ENCODE results near the gene SLC24A3.

Gene SLC24A3

GRCh38 chr20:19380211-19380610, 167.8 kb downstream of the SLC24A3 start:
- TF ChIP-seq CTCF (IDR thresholded peaks at IDR 0.05; ENCODE audit: low read depth, low read length) (no peak), EZH2phosphoT487 (IDR thresholded peaks at IDR 0.05; ENCODE audit: low read depth) (no peak)
- Histone ChIP-seq H3K4me3 (ENCODE audit: low read length) (no peak overlapping the region), H3K79me2 (ENCODE audit: low read length) (no peaks in the 10 kb centered on the region), H3K36me3 (replicated peaks; ENCODE audit: low read depth, low read length) (no peaks in the 10 kb centered on the region), H3K4me1 (ENCODE audit: low read length) (no peaks in the 10 kb centered on the region), H3K4me2 (ENCODE audit: low read length) (no peak overlapping the region), H4K20me1 (ENCODE audit: insufficient read depth, low read length) (no peaks in the 10 kb centered on the region), H3K9ac (ENCODE audit: low read length) (no peak overlapping the region), H3K27ac (ENCODE audit: low read length) (no peak overlapping the region), H2AFZ (ENCODE audit: low read depth, low read length) (no peak overlapping the region), H3K27me3 (ENCODE audit: low read depth, low read length) (peaks cover 27% of the 10 kb centered on the region; the same call in 1 of the 2 replicates), H3K9me3 (ENCODE audit: insufficient read depth, low read length) (no peaks in the 10 kb centered on the region)

GRCh38 chr20:19381947-19382346, 169.5 kb downstream of the SLC24A3 start:
- H2AFZ ChIP-seq (ENCODE audit: low read depth, low read length): no peak overlapping the region
- TF ChIP-seq EZH2phosphoT487 (IDR thresholded peaks at IDR 0.05; ENCODE audit: low read depth): no peak
- no peak for TF ChIP-seq CTCF (IDR thresholded peaks at IDR 0.05; ENCODE audit: low read depth, low read length)
- H3K27ac ChIP-seq (ENCODE audit: low read length): no peak overlapping the region
- no peak overlapping the region for H3K4me3 ChIP-seq (ENCODE audit: low read length)
- no peaks in the 10 kb centered on the region for H4K20me1 ChIP-seq (ENCODE audit: insufficient read depth, low read length)
- H3K79me2 ChIP-seq (ENCODE audit: low read length): no peaks in the 10 kb centered on the region
- no peak overlapping the region for H3K4me2 ChIP-seq (ENCODE audit: low read length)
- no peaks in the 10 kb centered on the region for H3K4me1 ChIP-seq (ENCODE audit: low read length)
- no peaks in the 10 kb centered on the region for H3K9me3 ChIP-seq (ENCODE audit: insufficient read depth, low read length)
- no peak overlapping the region for H3K9ac ChIP-seq (ENCODE audit: low read length)
- H3K36me3 ChIP-seq (replicated peaks; ENCODE audit: low read depth, low read length): no peaks in the 10 kb centered on the region
- peaks cover 16% of the 10 kb centered on the region; the same call in 1 of the 2 replicates for H3K27me3 ChIP-seq (ENCODE audit: low read depth, low read length)

GRCh38 chr20:19382386-19383340, 170.2 kb downstream of the SLC24A3 start:
- H3K79me2 ChIP-seq (ENCODE audit: low read length): no peaks in the 10 kb centered on the region
- TF ChIP-seq CTCF (IDR thresholded peaks at IDR 0.05; ENCODE audit: low read depth, low read length) (no peak), EZH2phosphoT487 (IDR thresholded peaks at IDR 0.05; ENCODE audit: low read depth) (no peak)
- no peak overlapping the region for H3K9ac ChIP-seq (ENCODE audit: low read length)
- H3K4me3 ChIP-seq (ENCODE audit: low read length): no peak overlapping the region
- no peaks in the 10 kb centered on the region for H3K9me3 ChIP-seq (ENCODE audit: insufficient read depth, low read length)
- H3K27ac ChIP-seq (ENCODE audit: low read length): no peak overlapping the region
- no peak overlapping the region for H2AFZ ChIP-seq (ENCODE audit: low read depth, low read length)
- H3K4me1 ChIP-seq (ENCODE audit: low read length): no peaks in the 10 kb centered on the region
- no peak overlapping the region for H3K4me2 ChIP-seq (ENCODE audit: low read length)
- no peaks in the 10 kb centered on the region for H4K20me1 ChIP-seq (ENCODE audit: insufficient read depth, low read length)
- peaks cover 8% of the 10 kb centered on the region; the same call in 1 of the 2 replicates for H3K27me3 ChIP-seq (ENCODE audit: low read depth, low read length)
- H3K36me3 ChIP-seq (replicated peaks; ENCODE audit: low read depth, low read length): no peaks in the 10 kb centered on the region

- no peak overlapping the region for H2AFZ ChIP-seq (ENCODE audit: low read depth, low read length)
These were observed 172.5 kb downstream of the SLC24A3 start for GRCh38 chr20:19384940-19385339.

More at GRCh38 chr20:19384940-19385339, 172.5 kb downstream of the SLC24A3 start:
- TF ChIP-seq EZH2phosphoT487 (IDR thresholded peaks at IDR 0.05; ENCODE audit: low read depth) (no peak), CTCF (IDR thresholded peaks at IDR 0.05; ENCODE audit: low read depth, low read length) (no peak)
- Histone ChIP-seq H3K79me2 (ENCODE audit: low read length) (no peaks in the 10 kb centered on the region), H3K4me3 (ENCODE audit: low read length) (no peak overlapping the region), H3K9me3 (ENCODE audit: insufficient read depth, low read length) (no peaks in the 10 kb centered on the region), H3K36me3 (replicated peaks; ENCODE audit: low read depth, low read length) (no peaks in the 10 kb centered on the region), H3K27ac (ENCODE audit: low read length) (no peak overlapping the region), H3K9ac (ENCODE audit: low read length) (no peak overlapping the region), H3K4me1 (ENCODE audit: low read length) (no peaks in the 10 kb centered on the region), H3K4me2 (ENCODE audit: low read length) (no peak overlapping the region), H3K27me3 (ENCODE audit: low read depth, low read length) (peaks cover 4% of the 10 kb centered on the region; the same call in 1 of the 2 replicates), H4K20me1 (ENCODE audit: insufficient read depth, low read length) (no peaks in the 10 kb centered on the region)
